HUDEP-2 (cell line): ENCODE results near the gene ZNF853.

Source experiments
- DNase-seq, 76 experiments: peaks; one replicate each; lab custom pipeline; 2025; ENCODE audit not compliant: unreplicated experiment in 76 of 76; lab: John Stamatoyannopoulos, UW

The ZNF853 gene

DNA sequence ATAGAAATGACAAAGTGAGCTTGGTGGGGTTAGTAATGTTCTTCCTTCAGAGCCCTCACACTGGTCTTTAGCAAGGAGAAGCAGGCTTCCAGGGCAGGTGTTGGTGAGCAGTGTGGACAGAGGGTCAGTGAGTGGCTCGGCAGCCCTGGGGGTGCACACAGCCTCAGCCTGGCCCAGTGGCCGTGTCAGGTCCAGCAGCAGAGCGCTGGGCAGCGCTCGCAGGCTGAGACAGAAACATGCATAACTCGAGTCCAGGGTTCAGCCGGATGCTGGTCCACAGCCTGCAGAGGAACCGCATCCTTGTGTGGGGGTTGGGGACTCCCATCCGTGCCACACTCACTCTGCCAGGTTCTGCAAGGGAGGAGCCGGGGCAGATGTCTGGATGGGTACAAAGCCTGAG, 11.0 kb upstream of the ZNF853 start:
- DNase-seq: no peak

DNA sequence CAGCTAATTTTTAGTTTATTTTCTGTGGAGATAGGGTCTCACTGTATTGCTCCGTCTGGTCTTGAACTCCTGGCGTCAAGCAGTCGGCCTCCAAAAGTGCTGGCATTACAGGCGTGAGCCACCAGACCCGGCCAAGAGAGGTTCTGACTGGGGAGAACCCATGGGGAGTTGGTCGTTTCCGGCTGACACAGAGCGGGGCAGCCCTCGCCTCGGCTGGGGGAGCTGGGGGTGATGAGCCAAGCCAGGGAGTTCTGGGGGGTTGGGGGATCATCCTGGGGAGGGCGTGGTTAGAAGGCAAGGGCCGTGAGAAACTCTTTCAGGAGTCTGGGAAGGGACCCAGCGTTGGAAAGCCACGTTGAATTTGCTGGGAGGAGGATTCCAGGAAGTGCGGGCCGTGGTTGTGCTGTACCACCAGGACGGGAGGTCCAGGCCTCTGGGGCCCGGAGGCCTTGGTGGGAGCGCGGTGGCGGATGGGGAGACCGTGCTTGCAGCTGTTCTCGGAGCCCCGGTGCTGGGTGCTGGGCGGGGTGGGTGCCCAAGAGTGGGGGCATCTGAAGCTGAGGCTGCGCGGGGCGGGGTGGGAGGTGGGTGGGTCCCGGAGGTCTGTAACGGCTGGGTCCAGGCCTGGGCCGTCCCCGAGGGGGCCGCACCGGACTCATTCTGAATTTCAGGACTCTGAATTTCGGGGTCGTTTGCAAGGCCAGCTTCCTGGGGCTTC, 8.4 kb upstream of the ZNF853 start:
- no peak for DNase-seq

DNA sequence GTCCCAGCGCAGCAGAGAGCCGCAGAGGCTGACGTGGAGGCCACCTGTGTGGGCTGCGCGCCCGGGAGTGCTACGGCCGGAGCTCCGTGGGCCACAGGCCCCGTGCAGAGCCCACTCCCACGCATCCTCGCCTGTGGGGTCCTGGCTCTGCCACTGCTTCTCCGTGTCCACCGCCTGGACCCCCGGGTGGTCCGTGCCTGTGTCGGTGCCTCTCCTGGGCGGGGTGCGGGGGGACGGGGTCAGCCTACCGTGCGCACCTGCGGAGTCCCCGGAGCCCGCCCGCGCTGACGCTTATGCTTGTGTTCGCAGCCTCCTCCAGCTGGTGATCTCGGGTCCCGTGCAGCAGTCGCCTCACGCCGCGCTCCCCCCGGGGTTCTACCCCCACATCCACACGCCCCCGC, 7.8 kb upstream of the ZNF853 start:
- DNase-seq: no peak

DNA sequence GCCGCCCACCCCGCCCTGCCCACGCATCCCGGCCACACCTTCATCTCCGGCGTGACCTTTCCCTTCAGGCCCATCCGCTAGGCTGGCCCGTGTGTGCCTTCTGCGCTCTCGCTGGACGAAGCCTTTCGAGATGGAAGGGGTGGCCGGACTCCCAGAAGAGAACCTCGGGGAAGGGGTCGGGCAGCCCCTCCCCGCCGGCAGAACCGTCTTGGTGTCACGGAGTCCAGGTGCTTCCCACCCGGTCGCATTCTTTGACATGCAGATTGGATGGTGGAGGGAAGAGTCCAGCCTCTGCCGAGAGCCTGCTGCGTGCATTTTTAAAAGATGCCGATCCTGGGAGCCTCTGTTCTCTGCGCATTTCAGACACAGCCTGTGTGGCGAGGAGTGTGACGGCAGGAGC, 7.3 kb upstream of the ZNF853 start:
- no peak for DNase-seq

DNA sequence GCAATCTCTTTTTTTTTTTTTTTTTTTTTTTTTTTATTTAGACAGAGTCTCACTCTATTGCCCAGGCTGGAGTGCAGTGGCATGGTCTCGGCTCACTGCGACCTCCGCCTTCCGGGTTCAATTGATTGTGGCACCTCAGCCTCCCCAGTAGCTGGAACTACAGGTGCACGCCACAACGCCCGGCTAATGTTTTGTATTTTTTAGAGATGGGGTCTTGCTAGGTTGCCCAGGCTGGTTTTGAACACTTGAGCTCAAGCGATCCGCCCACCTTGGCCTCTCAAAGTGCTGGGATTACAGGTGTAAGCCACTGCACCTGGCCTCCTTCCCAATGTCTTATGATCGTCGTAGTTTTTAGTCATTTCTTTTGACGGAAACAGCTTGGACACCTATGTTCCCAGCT, 6.6 kb upstream of the ZNF853 start:
- DNase-seq: no peak

DNA sequence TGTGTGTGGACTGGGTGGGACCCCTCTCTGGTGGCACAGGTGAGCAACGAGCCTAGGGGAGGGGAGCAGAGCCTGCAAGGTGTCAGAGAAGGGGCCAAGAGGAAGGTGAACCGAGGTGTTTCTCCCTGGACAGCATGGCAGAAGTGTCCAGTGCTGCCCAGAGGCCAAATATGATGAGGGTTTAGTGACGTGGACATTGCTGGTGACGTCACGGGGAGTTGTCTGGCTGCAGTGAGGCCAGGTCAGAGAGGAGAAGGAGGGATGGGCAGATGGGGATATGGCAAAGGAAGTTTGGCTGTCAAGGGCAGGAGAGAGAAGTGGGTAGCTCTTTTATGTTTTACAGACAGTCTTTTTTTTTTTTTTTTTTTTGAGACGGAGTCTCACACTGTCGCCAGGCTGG, 2.6 kb upstream of the ZNF853 start:
- DNase-seq: no peak

DNA sequence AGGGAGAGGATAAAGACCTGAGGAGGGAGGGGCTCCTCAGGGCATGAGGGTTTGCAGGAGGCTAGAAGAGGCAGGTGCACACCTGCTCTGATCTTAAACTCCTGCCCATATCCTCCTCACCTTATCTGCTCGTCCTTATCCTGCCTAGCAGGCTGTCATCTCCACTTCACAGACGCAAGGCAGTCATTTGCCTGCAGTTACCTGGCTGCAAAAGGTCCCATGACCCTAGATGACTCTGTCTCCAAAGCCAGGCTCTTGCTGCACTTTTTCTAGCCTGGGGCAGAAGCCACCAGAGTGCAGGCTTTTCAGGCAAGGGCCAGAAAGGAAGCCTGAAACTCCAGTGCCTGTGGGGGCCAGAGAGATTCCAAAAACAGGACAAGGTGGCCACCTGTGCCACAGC, 1.7 kb upstream of the ZNF853 start:
- DNase-seq: no peak

DNA sequence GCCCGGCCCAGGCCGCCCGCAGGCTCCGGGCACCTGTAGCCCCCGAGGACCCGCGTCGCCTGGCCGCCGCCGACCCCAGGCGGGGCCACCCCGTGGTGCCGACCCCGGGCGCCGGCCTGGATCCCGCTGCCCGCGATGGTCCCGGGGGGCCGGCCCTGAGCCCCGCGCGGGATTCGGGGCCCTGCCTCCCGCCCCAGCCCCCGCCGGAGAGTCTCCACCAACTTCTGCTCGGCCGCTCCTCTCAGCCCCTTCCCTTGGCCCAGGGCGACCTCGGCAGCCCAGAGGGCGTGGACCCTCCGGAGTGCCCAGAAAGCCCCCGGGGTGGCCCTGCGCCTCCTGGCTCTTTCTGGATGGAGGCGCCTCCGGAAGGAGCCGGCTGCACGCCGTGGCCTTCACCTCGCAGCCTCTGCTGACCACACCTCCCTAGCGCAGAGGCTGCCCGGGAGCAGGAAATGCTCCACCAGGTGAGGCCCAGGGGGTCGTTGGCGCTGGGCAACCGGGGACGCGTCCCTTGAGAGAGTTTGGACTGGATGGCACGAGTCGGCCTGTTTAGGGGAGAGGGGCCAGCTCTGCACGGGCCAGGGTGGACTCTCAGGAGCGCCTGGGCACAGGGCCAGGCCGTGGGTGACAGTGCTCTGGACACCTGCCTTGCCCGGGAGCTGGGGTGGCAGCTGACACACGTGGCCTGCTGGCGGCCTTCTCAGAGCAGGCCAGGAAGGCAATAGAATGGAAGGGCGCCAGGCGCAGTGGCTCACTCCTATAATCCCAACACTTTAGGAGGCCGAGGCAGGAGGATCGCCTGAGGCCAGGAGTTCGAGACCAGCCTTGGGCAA, 529 bp downstream of the ZNF853 start:
- DNase-seq: no peak

DNA sequence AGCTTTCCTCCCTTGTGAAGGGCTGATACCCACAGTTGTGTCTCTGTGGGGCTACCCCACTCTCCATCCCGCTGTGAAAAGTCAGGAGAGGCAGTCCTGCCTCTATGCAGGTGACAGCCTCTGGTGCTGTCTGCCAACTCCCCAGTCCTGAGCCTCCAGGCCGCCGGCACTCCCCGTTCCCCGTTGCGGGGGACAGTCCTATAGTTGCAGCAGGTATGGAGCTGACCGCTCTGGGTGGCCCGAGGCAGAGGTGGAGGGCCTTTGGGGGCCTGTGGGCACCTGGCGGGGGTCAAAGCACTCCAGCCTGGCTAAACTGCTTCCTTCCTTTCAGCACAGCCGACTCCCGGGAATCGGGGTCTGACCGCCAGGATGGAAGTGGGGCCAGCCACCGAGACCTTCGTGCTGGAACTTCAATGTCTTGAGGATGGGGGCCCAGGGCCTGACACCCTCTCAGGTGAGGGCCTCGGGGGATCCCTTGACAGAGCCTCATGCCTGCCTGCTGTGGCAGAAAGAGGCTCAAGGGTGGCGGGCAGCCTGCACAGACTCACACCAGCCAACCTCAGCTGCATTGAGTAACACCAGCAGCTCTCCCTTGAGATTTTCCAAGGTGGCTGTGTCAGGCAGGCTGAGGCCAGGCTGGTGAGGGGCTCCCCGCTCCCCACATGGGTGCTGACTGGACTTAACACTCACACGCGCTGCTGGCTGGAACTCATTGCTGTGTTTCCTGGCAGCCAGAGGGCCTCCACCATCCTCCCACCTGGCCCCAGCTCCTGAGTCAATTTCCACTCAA, 1.6 kb downstream of the ZNF853 start:
- no peak for DNase-seq

DNA sequence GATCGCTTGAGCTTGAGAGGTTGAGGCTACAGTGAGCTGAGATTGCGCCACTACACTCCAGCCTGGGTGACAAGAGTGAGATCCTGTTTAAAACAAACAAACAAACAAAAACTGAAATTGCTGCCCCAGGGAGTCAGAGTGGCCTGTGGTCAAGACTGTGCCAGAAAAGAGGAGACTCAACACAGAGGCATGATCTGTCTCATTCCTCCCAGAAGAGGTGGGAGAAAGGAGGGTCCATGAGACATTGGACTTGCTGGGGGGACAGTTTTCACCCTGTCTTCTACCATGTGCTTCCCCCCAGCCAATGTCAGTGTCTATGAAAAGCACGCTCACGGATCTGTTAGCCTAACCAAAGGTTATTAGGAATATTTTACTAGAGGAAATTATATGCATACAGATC, 3.2 kb downstream of the ZNF853 start:
- no peak for DNase-seq

DNA sequence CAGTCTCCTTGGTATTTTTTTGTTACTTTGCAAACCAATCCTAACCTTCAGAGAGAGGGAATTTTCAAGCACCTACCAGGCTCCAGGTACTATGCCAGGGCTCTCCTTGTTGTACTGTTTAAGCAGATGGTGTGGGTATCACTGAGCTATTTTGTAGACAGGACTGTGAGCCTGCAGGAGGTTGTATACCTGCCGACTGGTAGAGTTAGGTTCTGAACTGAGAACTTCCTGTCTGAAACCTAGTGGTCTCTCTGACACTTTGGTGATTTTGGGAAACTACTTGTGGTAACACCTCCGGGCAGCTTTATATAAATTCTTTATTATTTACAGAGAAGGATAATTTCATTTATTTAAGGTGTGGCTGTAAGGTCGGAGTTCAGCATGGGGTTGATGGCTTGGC, 4.6 kb downstream of the ZNF853 start:
- DNase-seq: no peak

DNA sequence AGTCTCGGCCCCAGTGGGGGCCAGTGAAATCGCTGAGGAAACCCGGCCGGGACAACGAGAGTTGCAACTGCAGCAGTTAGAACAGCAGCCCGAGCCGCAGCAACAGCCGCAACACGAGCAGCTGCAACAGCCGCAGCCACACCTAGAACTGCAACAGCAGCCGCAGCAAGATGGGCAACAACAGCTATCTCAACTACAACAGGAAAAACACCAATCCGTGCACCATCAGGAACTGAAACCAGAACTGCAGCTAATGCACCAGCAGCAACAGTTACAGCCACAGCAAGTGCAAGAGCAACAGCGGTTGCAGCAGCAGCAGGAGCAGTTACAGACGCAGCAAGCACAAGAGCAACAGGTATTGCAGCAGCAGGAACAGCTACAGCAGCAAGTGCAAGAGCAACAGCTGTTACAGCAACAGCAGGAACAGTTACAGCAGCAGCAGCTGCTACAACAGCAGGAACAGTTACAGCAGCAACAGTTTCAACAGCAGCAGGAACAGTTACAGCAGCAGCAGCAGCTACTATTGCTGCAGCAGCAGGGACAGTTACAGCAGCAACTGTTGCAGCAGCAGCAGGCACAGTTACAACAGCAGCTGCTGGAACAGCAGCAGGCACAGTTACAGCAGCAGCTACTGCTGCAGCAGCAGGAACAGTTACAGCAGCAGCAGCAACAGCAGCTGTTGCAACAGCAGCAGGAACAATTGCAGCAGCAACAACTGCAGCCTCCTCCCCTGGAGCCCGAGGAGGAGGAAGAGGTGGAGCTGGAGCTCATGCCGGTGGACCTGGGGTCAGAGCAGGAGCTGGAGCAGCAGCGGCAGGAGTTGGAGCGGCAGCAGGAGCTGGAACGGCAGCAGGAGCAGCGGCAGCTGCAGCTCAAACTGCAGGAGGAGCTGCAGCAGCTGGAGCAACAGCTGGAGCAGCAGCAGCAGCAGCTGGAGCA, 6.1 kb downstream of the ZNF853 start:
- no peak for DNase-seq

DNA sequence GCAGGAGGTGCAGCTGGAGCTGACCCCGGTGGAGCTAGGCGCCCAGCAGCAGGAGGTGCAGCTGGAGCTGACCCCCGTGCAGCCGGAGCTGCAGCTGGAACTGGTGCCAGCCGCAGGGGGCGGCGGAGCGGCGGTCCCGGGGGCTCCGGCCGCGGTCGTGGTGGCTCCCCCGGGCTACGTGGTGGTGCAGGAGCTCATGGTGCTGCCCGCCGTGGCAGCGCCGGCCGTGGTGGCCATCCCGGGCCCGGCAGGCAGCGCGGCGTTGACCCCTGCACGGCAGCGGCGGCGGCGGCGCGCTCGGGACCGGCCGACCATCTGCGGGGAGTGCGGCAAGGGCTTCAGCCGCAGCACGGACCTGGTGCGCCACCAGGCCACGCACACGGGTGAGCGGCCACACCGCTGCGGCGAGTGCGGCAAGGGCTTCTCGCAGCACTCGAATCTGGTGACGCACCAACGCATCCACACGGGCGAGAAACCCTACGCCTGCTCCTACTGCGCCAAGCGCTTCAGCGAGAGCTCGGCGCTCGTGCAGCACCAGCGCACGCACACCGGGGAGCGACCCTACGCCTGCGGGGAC, 6.8 kb downstream of the ZNF853 start:
- no peak for DNase-seq

DNA sequence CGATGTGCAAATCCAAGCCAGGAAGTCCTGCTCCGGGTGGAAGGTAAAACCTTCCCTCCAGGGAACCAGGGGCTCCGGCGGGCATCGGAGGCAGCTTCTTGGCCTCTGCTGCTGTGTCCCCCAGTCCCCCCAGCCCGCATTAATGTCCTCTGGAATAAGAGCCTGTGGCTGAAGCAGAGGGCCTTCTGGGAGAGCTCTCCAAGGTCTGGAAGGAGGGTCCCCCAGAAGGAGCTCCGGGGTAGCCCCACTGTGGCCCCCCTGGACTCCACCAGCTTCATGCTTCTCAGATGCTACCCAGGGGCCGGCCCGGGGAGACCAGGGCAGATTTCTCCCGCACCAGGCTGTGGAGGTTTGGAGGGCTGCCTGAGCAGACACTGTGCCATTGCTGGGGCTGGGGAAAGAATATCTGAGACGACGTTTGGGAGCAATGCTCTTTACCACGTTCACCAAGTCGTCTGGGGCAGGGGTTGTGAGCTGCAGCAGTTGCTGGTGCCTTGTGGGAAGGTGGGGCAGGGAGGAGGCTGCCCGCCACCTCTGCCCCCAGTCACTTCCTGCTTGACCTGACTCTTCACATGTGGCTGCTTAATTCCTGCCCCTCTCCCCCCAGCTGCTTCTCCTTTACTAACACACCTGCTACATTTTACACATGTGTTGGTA, 8.3 kb downstream of the ZNF853 start:
- DNase-seq: no peak

DNA sequence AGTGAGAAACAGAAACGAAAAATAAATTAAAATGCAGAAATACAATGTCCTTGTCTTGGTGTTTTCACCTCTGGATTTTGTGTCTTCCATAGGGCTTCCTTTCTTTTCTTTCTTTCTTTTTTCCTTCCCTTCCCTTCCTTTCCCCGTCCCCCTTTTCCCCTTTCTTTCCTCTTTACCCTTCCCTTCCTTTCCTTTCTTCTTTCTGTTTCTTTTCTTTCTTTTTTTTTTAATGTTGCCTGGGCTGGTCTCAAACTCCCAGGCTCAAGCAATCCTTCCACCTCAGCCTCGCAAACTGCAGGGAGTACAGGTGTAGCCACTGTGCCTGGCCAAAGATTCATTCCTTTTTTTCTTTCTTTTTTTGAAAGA, 8.8 kb downstream of the ZNF853 start:
- DNase-seq: no peak

DNA sequence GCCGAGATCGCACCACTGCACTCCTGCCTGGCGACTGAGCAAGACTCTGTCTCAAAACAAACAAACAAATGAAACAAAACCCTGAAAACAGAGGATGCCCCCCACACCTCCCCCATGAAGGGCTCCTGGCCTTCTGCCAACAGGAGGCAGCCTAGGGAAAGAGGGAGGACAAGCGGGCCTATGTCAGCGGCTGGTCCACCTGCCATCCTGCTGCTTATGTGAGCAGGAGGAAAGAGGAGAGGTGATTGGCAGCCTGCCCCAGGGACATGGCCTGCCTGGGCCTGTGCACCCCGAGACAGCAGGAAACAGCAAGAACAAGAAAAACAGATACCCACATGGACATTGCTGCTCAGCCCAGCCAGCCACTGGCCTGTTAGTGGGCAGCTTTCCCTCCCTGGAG, 12.6 kb downstream of the ZNF853 start:
- DNase-seq: no peak

DNA sequence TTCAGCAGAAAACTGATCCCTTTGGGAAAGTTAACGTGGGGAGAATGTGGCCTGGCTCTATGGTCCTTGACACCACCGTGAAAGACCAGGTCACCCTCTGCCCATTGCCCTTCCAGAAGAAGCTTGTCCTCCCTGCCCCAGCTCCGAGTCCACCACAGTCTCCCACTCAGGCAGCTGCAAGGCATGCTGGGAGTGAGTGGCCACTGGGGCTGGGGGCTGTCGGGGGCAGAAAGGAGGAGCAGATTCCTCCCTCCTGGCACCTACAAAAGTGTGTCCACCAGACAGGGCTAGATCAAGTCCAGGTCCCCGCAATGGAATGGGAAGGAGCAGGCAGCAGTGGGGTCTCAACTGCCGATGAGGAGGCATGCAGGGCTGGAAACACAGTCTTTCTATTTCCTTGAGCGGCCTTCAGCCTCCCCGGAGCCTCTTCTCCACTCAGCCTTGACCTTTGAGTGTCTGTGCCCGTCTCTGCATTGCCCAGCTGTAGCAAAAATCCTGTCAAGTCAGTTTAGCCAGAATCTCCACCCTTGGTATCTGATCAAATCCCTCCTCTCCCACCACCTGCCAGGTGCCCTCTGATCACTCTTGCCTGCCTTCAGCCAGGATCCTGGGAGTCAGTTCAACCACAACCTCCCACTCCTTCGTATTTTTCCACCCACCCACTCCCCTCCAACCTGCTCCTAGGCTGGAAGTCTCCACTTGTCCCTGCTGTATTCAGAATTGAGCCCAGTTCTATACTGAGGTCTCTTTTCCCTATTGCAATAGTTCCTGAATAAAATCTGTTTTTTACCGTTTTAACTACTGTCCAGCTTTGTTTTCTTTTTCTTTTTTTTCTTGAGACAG, 14.8 kb downstream of the ZNF853 start:
- DNase-seq: no peak

DNA sequence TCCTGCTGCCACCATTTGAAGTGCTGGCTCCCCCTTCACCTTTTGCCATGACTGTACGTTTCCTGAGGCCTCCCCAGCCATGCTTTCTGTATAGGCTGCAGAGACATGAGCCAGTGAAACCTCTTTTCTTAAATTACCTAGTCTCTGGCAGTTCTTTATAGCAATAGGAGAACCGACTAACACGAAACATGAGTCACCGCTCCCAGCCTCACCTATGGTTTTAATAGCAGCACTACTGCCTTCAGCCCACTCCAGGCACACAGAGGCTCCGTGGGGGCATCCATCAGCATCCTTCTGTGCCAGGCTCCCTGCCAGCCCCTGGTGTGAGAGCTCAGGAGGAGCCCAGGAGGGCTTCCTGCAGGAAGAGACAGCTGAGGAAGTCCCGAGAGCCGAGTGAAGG, 16.2 kb downstream of the ZNF853 start:
- no peak for DNase-seq

DNA sequence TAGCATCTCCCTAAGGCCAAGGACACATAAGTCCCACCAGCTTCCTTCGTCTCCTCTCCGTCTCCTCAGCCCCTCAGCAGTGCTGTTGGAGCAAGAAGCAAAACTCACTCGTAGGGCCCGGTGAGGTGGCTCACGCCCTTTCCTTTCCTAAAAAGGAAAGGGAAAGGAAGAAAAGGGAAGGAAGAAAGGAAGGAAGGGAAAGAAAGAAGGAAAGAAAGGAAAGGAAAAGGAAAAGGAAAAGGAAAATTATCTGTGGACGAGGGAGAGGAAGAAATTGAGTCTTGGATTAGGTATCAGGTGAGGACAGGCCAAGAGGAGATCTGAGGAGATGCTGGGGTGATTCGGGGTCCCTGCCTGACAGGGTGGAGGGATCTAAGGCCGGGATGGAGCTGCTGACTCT, 18.6 kb downstream of the ZNF853 start:
- no peak for DNase-seq
